Fibroblast of mammary gland (primary cell): ENCODE results near the gene ETV4.

ENCODE experiments used
- DNase-seq: peaks from one replicate; pipeline ENCODE4 v3.0.0-alpha.2; 2010; ENCODE audit warnings: low read depth
- H3K4me3 ChIP-seq: 2 replicates; pipeline ENCODE4 v1.5.1; 2011; ENCODE audit warnings: low read depth, mild to moderate bottlenecking, low read length, moderate library complexity; ENCODE audit not compliant: control insufficient read depth
- TF ChIP-seq, protein P1 (sequence below): conservative IDR thresholded peaks from 2 replicates; pipeline ENCODE4 v1.5.1; 2011; ENCODE audit warnings: low read depth, low read length, inconsistent platforms; ENCODE audit not compliant: control insufficient read depth, insufficient read depth

The ETV4 gene

DNA sequence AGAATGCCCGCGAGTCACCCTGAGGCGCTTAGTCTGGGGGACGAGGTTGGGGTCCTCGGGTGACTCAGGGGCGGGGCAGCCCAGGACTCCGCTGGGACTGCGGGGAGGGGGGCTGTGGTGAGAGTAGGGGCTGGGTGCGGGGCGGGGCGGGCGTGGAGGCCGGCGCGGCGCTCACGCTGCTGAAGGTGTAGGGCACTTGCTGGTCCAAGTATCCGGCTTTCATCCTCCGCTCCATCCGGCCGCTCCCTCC lies 832 bp downstream of the ETV4 start:
- no peak for DNase-seq
- peak overlapping the region; percentile 71 for H3K4me3 ChIP-seq
- TF ChIP-seq, protein P1, sequence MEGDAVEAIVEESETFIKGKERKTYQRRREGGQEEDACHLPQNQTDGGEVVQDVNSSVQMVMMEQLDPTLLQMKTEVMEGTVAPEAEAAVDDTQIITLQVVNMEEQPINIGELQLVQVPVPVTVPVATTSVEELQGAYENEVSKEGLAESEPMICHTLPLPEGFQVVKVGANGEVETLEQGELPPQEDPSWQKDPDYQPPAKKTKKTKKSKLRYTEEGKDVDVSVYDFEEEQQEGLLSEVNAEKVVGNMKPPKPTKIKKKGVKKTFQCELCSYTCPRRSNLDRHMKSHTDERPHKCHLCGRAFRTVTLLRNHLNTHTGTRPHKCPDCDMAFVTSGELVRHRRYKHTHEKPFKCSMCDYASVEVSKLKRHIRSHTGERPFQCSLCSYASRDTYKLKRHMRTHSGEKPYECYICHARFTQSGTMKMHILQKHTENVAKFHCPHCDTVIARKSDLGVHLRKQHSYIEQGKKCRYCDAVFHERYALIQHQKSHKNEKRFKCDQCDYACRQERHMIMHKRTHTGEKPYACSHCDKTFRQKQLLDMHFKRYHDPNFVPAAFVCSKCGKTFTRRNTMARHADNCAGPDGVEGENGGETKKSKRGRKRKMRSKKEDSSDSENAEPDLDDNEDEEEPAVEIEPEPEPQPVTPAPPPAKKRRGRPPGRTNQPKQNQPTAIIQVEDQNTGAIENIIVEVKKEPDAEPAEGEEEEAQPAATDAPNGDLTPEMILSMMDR: no peak

DNA sequence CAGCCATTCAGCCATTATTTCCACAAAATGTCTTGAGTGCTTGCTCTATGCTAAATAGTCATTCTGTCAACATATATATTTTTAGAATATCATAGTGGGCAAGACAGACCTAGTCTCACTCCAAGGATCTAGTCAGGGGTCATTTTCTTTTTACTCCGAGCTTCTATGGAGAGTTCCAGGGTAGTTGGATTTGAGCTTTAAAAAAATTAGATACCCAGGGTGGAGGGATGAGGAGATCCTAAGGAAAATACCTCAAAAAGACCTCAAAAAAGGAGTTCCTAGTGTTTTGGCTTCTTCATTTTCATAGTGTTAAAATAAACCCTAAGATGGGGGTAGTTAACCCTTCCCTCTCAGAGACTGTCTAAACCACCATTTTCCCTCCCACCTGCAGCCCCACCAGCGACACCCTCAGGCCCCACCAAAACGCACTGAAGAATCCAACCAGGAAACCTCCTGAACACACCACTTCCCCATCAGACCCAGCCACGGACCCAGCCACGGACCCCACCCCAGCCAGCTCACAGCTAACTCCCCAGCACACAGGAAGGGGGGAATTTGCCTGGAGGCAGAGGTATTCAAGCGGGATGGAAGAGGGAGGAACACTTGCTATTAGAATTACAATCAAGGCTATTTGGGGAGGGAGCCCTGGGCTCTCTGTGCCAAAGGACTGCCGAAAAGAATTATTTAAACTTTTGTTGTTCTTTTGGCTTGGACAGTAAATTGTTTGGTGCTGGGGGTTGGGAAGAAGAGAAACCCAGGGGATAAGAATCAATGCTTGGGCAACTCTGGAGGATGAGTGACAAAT lies 2.2 kb downstream of the ETV4 start:
- TF ChIP-seq, protein P1: no peak
- no peak for DNase-seq
- H3K4me3 ChIP-seq: peak overlapping the region; percentile 71

DNA sequence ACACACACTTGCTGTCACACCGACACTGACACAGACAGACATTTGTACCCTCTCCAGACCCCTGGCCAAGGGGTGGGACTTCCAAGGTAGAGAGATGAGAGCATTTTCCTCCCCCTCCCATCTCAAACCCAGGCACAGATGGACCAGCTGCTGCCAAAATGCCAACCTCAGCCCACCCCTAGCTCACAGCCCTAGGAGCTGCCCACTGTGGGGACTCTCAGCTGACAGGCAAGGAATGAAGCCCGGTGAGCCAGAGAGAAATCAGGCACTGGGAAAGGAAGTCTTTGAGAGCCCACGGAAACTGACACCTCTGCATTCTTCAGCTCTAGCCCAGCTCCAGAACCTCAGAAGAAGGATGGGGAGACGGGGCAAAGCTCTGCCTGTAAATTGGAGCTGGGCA lies 2.8 kb downstream of the ETV4 start:
- TF ChIP-seq, protein P1: no peak
- no peak overlapping the region for H3K4me3 ChIP-seq
- no peak for DNase-seq

DNA sequence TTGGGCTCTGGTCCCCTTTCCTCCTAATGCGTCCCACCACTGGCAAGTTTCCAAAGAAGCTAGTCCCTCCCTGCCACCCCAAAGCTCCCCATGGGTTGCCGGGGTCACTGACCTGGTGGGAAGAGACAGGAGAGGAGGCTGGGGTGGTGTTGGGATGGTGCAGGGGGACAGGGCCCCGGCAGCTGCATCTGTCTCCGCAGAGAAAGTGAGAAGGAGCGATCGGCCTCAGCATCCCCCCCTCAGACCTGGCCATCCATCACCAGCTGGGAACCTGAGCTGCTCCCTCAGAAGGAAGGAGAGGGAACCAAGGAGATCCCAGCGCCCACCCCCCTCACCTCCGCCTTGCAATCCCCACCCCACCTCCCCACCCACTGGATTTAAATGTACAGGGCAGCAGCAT lies 3.3 kb downstream of the ETV4 start:
- TF ChIP-seq, protein P1: no peak
- H3K4me3 ChIP-seq: no peak overlapping the region
- DNase-seq: no peak

DNA sequence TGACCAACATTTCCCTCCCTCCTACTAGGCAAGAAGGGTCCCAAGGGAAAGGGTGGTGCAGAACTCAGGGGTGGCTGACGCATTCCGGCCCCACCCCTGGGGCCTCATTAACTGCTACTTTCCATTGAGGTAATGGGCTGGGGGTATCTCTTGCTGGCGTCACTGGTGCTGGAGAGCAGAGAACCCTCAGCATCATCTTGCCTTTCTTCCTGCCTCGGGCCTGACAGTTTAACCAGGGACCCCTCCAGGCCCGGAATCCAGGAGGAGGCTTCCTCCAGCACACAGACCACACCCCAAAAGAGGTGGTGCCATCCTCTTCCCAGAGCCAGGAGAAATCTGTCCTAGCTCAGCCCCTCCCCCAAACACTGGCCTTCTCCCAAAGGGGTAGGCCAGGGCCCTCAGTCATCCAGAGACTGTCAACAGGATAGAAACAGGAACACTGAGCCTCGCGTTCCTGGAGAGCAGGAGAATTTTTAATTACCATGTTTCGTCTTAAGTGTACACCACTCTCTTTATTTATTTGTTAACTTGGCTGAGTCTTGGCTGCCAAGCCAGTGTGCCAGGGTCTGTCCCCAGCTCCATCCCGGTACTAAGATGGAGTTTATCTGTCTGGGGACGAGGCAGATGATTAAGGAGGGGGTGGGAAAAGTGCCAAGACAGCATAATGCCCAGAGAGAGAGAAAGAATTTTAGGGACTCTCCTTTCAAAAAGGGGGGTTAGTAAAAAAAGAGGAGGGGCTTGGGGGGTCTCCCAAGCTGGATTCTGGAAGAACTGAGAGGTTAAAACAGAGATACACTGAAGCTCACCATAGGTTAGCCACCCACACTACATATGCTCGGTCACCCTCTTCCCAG lies 5.1 kb downstream of the ETV4 start:
- TF ChIP-seq, protein P1: no peak
- peak; percentile 49 for DNase-seq
- no peak overlapping the region for H3K4me3 ChIP-seq

DNA sequence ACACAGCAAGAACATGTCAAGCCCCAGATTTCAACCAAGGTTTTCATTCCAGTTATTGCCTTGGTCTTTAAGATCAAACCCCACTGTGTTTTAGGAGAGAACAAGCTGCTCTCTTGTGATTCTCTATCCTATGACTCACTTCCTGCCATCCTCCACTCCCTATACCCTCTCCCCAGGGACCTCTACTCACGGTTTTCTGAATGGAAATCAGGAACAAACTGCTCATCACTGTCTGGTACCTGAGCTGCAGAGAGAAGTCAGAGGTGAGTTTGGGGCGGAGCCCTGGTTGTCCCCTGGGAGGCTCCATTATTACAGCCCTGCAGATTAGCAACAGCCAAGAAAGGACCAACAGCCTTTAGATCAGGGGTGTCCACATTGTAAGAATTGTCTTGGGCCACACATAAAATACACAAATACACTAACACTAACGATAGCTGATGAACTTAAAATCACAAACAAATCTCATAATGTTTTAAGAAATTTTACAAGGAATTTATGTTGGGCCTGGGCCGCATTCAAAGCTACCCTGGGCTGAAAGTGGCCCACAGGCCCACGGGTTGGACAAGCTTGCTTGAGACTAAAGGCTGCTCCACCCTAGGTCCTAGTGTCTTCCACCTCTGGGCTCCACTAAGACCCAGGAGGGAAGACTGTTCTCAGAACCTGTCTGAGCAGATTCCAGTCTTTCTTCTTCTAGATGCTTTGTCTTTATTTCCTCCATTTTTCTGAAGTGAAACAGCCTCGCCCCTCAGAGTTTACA lies 9.7 kb downstream of the ETV4 start:
- no peak overlapping the region for H3K4me3 ChIP-seq
- TF ChIP-seq, protein P1: no peak
- DNase-seq: peak; percentile 93
